ENCODE measurements around the gene IFT80. TPM values are rescaled to one million over a fixed set of nuclear protein-coding genes. Genes with fewer than 3 reads are reported as not detected.

IFT80 gene
- total and polyA plus RNA-seq, 9 of the 15 experiments (the other 6 are each of a cell fraction or from before 2014, with no cell fraction given), result 6.7 to 21.1 (median 16.4) TPM

GRCh38 chr3:160265088-160265487, 133.9 kb downstream of the IFT80 start:
- Histone ChIP-seq H3K4me1 (replicated peaks in 1 of 2; ENCODE audit: control insufficient read depth in 2 of 2, insufficient read depth in 2 of 2, low read length in 2 of 2) (no peaks in the 10 kb centered on the region), H3K9ac (ENCODE audit: insufficient read depth in 1 of 2, low read depth in 2 of 2, low read length in 2 of 2) (no peak overlapping the region), H3K9me1 (ENCODE audit: control insufficient read depth, insufficient read depth, low read length) (no peaks in the 10 kb centered on the region), H3K79me2 (ENCODE audit: control insufficient read depth, insufficient read depth, low read length) (no peaks in the 10 kb centered on the region), H3K4me2 (ENCODE audit: insufficient read depth, low read length) (no peak overlapping the region), H3K27me3 (ENCODE audit: control insufficient read depth in 2 of 2, insufficient read depth in 2 of 2, low read length in 2 of 2) (no peaks in the 10 kb centered on the region), H3K4me3 (no peak overlapping the region), H3K27ac (ENCODE audit: extremely low read depth, low read depth, low read length) (no peak overlapping the region), H2AFZ (ENCODE audit: low read depth, low read length) (no peak overlapping the region), H4K20me1 (replicated peaks; ENCODE audit: control insufficient read depth, insufficient read depth, low read length) (no peaks in the 10 kb centered on the region), H3K36me3 (ENCODE audit: control insufficient read depth, insufficient read depth, low read length) (no peaks in the 10 kb centered on the region), H3K9me3 (replicated peaks; ENCODE audit: control insufficient read depth, insufficient read depth, low read depth, low read length) (no peaks in the 10 kb centered on the region)
- DNase-seq (ENCODE audit: extremely low read depth in 1 of 4, low spot score in 3 of 4) (no peak), ATAC-seq (no peak), FAIRE-seq (no peak)
- ChIA-PET CTCF (ENCODE audit: low intra/inter-chr PET ratio) (no interaction called here), POLR2A (no interaction called here)
- 23% methylated on average over 2 of the region's 2 CpGs for WGBS (ENCODE audit: insufficient coverage, low coverage, missing lambda C conversion rate)
- intact Hi-C loops (cut with micrococcal nuclease) (no loop called here), in situ Hi-C loops (cut with MboI) (no loop called here)
- TF ChIP-seq NFIX (CRISPR knock-in tag; IDR thresholded peaks at IDR 0.05; ENCODE audit: low read depth) (no peak), ZNF77 (CRISPR knock-in tag; IDR thresholded peaks at IDR 0.05) (no peak), THRAP3 (IDR thresholded peaks at IDR 0.05; ENCODE audit: borderline replicate concordance) (no peak), HMG20B (CRISPR knock-in tag; IDR thresholded peaks at IDR 0.05) (no peak), ETV1 (tag; conservative IDR thresholded peaks at IDR 0.05; ENCODE audit: low read depth) (no peak), NEUROD1 (IDR thresholded peaks at IDR 0.05; ENCODE audit: borderline replicate concordance, low read depth, low read length, partially characterized antibody) (no peak), RFX1 (IDR thresholded peaks at IDR 0.05) (no peak)
- TF ChIP-seq, protein P1, sequence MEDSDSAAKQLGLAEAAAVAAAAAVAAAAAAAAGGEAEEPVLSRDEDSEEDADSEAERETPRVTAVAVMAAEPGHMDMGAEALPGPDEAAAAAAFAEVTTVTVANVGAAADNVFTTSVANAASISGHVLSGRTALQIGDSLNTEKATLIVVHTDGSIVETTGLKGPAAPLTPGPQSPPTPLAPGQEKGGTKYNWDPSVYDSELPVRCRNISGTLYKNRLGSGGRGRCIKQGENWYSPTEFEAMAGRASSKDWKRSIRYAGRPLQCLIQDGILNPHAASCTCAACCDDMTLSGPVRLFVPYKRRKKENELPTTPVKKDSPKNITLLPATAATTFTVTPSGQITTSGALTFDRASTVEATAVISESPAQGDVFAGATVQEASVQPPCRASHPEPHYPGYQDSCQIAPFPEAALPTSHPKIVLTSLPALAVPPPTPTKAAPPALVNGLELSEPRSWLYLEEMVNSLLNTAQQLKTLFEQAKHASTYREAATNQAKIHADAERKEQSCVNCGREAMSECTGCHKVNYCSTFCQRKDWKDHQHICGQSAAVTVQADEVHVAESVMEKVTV (CRISPR knock-in tag; IDR thresholded peaks at IDR 0.05), result no peak
- TF ChIP-seq, protein P2, sequence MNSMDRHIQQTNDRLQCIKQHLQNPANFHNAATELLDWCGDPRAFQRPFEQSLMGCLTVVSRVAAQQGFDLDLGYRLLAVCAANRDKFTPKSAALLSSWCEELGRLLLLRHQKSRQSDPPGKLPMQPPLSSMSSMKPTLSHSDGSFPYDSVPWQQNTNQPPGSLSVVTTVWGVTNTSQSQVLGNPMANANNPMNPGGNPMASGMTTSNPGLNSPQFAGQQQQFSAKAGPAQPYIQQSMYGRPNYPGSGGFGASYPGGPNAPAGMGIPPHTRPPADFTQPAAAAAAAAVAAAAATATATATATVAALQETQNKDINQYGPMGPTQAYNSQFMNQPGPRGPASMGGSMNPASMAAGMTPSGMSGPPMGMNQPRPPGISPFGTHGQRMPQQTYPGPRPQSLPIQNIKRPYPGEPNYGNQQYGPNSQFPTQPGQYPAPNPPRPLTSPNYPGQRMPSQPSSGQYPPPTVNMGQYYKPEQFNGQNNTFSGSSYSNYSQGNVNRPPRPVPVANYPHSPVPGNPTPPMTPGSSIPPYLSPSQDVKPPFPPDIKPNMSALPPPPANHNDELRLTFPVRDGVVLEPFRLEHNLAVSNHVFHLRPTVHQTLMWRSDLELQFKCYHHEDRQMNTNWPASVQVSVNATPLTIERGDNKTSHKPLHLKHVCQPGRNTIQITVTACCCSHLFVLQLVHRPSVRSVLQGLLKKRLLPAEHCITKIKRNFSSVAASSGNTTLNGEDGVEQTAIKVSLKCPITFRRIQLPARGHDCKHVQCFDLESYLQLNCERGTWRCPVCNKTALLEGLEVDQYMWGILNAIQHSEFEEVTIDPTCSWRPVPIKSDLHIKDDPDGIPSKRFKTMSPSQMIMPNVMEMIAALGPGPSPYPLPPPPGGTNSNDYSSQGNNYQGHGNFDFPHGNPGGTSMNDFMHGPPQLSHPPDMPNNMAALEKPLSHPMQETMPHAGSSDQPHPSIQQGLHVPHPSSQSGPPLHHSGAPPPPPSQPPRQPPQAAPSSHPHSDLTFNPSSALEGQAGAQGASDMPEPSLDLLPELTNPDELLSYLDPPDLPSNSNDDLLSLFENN (IDR thresholded peaks at IDR 0.05; ENCODE audit: low read depth in 2 of 2, low read length in 2 of 2), result no peak
- no TSS peak for BruUV-seq (replicated peaks)

Data from K562 (cell line).